HG03520 (cell line): ENCODE measurements around the gene UBQLN2.
"Not testable (repeated sequence)": the region's sequence is repeated elsewhere in the genome, so short reads cannot be mapped to it uniquely, and the experiment has no call there.

Experiments used
- ATAC-seq: cut with Tn5 transposase; IDR thresholded peaks from one replicate; pipeline ENCODE4 v1.9.1; 2021; ENCODE audit warnings: mild to moderate bottlenecking, moderate library complexity; ENCODE audit not compliant: unreplicated experiment

The UBQLN2 gene

GRCh38 chrX:56563231-56564161, at the start of gene UBQLN2:
Gene UBQLN2 (plus strand): TSS chrX:56563627. CDS start chrX:56563874, 247 bp downstream.
- peak; percentile 61 for ATAC-seq

GRCh38 chrX:56519642-56520041, 43.8 kb upstream of the UBQLN2 start:
- ATAC-seq: no peak

- ATAC-seq: not testable (repeated sequence)
Measured at GRCh38 chrX:56529482-56530007, 33.9 kb upstream of the UBQLN2 start.

- ATAC-seq: no peak
Measured at GRCh38 chrX:56530011-56530410, 33.4 kb upstream of the UBQLN2 start.

- ATAC-seq: no peak
Measured at GRCh38 chrX:56550667-56551066, 12.8 kb upstream of the UBQLN2 start.

- ATAC-seq: no peak
Measured at GRCh38 chrX:56554870-56555269, 8.6 kb upstream of the UBQLN2 start.

- ATAC-seq: no peak
Measured at GRCh38 chrX:56557376-56557929, 6.0 kb upstream of the UBQLN2 start.

GRCh38 chrX:56564164-56564885, 898 bp downstream of the UBQLN2 start:
- ATAC-seq: no peak

GRCh38 chrX:56564921-56565840, 1.8 kb downstream of the UBQLN2 start:
- no peak for ATAC-seq

- no peak for ATAC-seq
Measured at GRCh38 chrX:56569378-56570057, 6.1 kb downstream of the UBQLN2 start.

- ATAC-seq: no peak
Measured at GRCh38 chrX:56572975-56573374, 9.5 kb downstream of the UBQLN2 start.

GRCh38 chrX:56574861-56575260, 11.4 kb downstream of the UBQLN2 start:
- no peak for ATAC-seq

GRCh38 chrX:56576721-56577120, 13.3 kb downstream of the UBQLN2 start:
- no peak for ATAC-seq

- ATAC-seq: no peak
Measured at GRCh38 chrX:56588397-56589188, 25.2 kb downstream of the UBQLN2 start.

- ATAC-seq: not testable (repeated sequence)
Measured at GRCh38 chrX:56591830-56592229, 28.4 kb downstream of the UBQLN2 start.

GRCh38 chrX:56600141-56600540, 36.7 kb downstream of the UBQLN2 start:
- no peak for ATAC-seq

GRCh38 chrX:56600987-56601386, 37.6 kb downstream of the UBQLN2 start:
- ATAC-seq: no peak

- ATAC-seq: no peak
Measured at GRCh38 chrX:56615282-56615681, 51.9 kb downstream of the UBQLN2 start.
